ENCODE data around the gene UBE4A.

UBE4A gene, protein sequence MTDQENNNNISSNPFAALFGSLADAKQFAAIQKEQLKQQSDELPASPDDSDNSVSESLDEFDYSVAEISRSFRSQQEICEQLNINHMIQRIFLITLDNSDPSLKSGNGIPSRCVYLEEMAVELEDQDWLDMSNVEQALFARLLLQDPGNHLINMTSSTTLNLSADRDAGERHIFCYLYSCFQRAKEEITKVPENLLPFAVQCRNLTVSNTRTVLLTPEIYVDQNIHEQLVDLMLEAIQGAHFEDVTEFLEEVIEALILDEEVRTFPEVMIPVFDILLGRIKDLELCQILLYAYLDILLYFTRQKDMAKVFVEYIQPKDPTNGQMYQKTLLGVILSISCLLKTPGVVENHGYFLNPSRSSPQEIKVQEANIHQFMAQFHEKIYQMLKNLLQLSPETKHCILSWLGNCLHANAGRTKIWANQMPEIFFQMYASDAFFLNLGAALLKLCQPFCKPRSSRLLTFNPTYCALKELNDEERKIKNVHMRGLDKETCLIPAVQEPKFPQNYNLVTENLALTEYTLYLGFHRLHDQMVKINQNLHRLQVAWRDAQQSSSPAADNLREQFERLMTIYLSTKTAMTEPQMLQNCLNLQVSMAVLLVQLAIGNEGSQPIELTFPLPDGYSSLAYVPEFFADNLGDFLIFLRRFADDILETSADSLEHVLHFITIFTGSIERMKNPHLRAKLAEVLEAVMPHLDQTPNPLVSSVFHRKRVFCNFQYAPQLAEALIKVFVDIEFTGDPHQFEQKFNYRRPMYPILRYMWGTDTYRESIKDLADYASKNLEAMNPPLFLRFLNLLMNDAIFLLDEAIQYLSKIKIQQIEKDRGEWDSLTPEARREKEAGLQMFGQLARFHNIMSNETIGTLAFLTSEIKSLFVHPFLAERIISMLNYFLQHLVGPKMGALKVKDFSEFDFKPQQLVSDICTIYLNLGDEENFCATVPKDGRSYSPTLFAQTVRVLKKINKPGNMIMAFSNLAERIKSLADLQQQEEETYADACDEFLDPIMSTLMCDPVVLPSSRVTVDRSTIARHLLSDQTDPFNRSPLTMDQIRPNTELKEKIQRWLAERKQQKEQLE

DNA sequence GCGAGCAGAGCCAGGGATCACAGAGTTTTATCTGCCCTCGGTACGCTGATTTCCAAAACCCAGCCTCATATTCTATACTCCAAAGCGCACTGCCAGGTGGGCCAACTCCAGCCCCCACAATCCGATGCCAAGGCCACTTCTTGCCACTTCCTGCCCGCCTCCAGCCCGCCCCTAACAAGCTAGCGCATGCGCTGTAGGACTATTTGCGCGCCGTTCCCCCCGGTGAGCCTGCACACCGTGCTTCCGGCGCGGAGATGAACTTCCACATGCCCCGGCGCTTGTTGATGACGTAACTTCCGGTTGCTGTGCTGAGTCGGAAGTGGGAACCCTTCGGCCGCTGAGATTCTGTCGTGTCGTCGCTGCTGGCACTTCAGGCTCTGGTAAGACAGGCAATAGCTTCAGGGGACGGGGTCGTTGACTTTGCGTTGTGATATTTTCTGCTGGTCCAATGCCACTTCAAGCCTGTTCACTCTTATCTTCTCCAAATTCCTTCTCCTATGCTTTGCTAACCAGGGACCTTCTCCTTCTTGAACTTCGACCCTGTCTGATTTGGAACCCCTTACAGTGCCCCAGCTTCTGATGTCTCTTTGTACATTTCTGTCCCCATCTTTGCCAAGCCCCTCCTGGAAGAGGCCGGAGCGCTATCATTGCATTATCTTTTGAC is at the start of gene UBE4A:
TSS of gene UBE4A (plus strand) at position 306 of the 664 bp plus-strand sequence. CDS start 5,481 bp downstream, outside the sequence.
- DNase-seq, result peak; percentile 99

DNA sequence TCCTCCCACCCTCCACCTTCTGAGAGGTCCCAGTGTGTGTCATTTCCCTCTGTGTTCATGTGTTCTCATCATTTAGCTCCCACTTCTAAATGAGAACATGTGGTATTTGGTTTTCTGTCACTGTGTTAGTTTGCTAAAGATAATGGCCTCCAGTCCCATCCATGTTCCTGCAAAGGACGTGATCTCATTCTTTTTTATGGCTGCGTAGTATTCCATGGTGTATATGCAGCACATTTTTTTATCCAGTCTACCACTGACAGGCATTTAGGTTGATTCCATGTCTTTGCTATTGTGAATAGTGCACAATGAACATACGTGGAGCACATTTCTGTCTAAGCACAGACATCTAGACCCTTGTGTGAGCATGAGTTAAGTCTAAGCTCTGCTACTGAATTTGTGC is 49.1 kb upstream of the UBE4A start:
- no peak for DNase-seq

GRCh38 chr11:118310781-118311485 is 48.5 kb upstream of the UBE4A start:
- DNase-seq, result no peak

DNA sequence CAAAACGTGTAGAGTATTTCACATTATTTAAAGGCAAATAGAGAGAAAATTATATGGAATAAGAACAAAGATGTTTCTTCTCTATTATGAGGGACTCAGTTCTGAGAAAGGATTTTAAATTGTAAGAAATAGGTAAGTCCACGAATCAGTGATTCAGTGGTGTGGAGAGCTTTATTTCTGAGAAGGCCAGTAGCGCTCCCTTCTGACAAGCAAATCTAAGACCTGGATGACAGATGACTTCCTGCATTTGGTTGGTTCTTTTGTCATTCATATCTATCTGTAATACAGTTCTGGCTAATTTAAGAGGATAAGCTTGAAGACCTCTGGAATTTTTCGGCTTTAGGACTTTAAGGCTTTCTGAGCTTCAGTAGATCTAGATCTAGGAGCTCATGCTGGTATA is 47.9 kb upstream of the UBE4A start:
- DNase-seq, result no peak

- DNase-seq, result no peak
These were observed 47.1 kb upstream of the UBE4A start for GRCh38 chr11:118312328-118312727.

DNA sequence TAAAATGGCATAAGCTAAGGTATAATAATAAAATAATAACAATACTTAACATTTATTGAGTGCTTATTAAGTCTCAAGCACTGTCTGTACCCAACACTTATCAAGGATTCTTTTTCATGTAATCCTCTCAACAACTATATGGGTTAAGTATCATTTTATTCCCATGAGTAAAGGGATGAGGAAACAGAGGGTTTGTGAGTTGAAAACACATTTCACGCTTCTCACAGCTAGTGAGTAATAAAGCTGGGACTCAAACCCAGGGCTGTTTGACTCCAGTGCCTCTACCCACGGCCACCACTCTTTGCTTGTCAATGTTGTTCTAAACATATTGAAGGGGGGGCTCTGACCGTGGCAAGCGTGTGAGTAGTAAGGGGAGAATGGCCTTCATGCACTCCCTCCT is 46.2 kb upstream of the UBE4A start:
- no peak for DNase-seq

- no peak for DNase-seq
These were observed 44.4 kb upstream of the UBE4A start for GRCh38 chr11:118314988-118315411.

- no peak for DNase-seq
These were observed 41.3 kb upstream of the UBE4A start for GRCh38 chr11:118318124-118318523.

DNA sequence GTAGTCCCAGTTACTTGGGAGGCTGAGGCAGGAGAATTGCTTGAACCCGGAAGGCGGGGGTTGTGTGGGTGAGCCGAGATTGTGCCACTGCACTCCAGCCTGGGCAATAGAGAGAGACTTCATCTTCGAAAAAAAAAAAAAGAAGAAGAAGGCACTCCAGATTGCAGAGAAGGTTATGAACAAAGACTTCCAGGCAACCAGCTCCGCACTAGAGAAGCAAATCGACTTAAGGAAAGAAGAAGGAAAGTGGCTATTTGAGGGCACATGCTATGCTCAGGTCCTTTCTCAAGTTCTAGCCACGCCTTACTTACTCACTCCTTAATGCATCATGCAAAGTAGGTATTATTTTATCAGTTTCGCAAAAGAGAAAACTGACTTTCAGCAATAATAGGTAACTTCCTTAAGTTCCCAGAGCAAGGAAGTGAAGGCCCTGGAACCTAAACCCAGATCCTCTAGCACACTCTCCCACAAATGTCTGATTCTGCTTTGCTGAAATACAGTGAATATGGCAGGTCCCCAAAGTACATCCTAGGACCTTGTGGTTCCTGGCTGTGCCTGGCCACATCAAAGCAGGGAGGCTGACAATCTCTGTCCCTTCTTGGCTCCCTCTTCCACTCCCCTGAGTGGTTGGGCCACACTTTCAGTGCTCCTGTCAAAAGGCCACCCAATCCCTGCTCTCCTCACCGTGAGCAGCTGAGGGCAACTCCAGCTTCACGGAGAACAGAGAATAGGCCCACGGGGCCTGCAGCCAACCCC is 40.6 kb upstream of the UBE4A start:
- no peak for DNase-seq

- no peak for DNase-seq
These were observed 40.1 kb upstream of the UBE4A start for GRCh38 chr11:118319337-118319707.

DNA sequence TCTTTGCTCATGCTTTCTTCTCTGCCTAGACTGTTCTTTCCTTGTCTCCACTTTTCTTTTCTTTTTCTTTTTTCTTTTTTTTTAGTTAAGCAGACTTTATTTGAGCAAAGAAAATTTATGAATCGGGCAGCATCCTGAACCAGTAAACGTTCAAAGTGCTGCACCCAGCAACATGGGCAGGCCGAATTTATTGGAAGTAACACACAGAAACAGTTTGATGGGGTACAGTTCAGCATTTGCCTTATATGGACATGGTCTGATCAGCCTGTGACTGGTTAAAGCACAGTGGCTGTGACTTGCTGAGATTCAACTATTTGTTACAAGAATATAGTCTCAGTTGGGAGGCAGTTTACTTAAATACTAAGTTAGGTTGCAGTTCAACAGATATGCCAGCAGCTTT is 38.9 kb upstream of the UBE4A start:
- DNase-seq, result no peak

GRCh38 chr11:118321386-118322082 is 37.9 kb upstream of the UBE4A start:
- no peak for DNase-seq

- no peak for DNase-seq
These were observed 36.7 kb upstream of the UBE4A start for GRCh38 chr11:118322721-118323120.

DNA sequence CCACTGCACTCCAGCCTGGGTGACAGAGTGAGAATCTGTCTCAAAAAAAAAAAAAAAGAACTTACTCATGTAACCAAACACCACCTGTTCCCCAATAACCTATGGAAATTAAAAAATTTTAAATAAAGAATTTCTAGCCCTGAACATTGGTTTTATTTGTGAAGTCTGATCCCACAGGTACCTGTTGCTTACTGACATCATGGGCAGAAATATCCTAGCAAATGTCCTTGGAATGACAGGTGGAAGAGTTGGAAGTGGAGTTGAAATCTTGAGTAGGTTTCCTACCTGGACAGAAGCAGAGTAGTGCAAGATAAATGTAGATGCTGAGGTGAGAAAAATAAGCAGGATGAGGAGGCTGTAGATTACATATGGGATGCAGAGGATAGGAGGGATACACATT is 34.1 kb upstream of the UBE4A start:
- no peak for DNase-seq

DNA sequence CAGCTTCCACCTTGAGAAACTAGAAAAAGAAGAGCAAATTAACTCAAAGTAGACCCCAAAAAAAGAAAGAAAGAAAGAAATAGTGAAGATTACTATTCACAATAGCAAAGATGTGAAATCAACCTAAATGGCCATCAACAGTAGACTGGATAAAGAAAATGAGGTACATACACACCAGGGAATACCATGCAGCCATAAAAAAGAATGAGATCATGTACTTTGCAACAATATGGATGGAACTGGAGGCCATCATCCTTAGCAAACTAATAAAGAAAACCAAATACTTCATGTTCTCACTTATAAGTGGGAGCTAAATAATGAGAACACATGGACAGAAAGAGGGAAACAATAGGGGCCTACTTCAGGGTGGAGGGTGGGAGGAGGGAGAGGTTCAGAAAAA is 30.7 kb upstream of the UBE4A start:
- DNase-seq, result no peak

GRCh38 chr11:118334745-118335144 is 24.7 kb upstream of the UBE4A start:
- DNase-seq, result no peak

DNA sequence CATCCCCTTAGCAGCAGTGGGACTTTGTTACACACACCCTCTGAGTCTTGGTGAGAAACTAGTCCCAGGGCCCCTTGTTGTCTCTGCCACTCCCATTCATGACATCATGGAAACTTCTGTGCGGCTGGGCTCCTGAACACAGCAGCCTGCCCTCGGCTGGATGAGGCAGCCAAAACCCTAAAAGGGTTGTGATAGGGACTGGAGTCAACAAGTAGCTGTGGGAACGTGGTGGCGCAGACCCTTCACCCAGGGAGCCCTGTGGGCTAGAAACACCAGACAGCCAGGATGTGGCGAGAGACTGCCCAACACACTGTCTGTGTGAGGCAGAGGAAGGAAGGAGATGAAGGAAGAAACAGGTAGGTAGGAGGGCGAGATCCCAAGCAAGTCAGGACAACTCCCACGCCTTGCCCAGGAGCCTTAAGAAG is 20.8 kb upstream of the UBE4A start:
- peak; percentile 89 for DNase-seq

DNA sequence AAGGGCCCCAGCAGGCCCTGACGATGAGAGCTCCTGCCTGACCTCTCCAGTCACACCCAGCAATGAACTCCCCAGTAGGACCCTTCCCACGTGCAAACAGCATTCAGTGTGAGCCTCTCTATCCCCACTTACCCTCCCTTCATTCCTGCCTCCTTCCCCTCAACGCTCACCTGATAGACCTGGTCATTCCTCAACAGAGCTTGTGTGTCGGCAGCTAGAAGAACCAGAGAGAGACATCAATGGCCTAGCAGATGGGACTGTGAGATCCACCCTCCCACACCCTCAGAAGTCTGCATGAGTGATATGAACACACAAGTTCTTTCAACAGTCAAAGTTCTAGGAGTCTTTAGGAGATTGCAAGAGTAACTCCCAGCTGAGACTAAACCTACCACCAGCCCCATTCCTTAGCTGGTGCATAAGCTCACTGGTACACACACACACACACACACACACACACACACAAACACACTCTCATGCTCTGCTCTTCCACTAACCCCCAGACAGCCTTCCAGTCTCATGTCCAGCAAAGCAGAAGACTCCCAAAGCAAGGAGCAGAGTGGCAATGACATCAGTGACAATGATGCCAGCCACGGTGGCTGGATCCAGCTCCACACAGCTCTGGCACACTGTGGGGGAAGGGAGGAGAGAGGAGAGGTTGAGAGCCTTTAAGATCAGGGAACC is 20.0 kb upstream of the UBE4A start:
- peak; percentile 39 for DNase-seq

GRCh38 chr11:118340449-118340848 is 19.0 kb upstream of the UBE4A start:
- DNase-seq, result no peak

DNA sequence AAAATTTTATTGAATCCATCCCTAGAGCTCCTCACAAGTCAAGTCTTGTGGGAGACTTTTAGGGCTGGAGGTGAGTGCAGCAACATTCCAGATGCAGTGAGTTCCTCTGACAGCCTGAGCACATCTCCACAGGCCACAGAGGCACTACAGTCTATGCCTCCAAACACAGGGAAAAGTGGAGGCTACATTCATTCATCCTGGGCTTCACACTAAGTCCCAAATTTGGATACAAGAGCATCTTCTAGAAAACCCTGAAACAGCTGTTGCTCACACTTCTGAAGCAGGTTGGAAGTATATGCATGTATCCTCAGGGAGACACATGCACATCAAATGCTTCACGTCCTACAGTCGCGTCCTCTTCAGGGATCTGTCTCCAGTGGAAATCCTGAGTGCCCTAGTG is 18.1 kb upstream of the UBE4A start:
- no peak for DNase-seq

Data from activated CD4-positive, alpha-beta T cell treated with anti-CD3 and anti-CD28 coated beads for 48 hours (primary cell).